Measurements from ENCODE around the gene ANKRD11. TPM values are rescaled to one million over a fixed set of nuclear protein-coding genes. Genes with fewer than 3 reads are reported as not detected.

Gene ANKRD11
- total RNA-seq, 1 donor from 2014 or later, result 178 TPM

DNA sequence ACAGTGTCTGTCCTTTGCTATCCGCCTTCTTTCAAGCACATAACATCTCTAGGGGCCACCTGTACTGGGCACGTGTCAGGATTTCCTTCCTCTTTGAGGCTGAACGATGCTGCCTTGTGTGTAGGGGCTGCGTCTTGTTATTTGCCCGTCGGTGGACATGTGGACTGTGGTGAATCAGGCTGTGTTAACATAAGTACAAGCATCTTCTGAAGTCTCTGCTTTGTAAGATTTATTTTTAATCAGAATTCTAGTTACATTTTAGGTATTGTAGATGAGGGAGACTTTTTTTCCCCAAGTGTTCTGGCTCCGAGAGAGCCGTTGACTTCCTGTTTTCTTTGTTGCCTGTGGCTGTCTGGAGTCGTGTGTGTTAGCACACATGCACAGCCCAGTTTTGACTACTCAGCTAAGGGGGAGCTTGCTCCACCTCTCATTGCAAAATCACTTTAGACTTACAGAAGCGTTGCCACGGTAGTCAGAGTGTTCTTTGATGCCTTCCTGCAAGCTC lies 43.9 kb upstream of the ANKRD11 start:
- H3K4me1 Mint-ChIP-seq (ENCODE audit: low read depth), result no peaks in the 10 kb centered on the region
- DNase-seq (ENCODE audit: low spot score, unreplicated experiment), result no peak
- TF ChIP-seq, protein P1, sequence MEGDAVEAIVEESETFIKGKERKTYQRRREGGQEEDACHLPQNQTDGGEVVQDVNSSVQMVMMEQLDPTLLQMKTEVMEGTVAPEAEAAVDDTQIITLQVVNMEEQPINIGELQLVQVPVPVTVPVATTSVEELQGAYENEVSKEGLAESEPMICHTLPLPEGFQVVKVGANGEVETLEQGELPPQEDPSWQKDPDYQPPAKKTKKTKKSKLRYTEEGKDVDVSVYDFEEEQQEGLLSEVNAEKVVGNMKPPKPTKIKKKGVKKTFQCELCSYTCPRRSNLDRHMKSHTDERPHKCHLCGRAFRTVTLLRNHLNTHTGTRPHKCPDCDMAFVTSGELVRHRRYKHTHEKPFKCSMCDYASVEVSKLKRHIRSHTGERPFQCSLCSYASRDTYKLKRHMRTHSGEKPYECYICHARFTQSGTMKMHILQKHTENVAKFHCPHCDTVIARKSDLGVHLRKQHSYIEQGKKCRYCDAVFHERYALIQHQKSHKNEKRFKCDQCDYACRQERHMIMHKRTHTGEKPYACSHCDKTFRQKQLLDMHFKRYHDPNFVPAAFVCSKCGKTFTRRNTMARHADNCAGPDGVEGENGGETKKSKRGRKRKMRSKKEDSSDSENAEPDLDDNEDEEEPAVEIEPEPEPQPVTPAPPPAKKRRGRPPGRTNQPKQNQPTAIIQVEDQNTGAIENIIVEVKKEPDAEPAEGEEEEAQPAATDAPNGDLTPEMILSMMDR (IDR thresholded peaks at IDR 0.05; ENCODE audit: unreplicated experiment), result no peak
- H3K27ac Mint-ChIP-seq, result peak overlapping the region; percentile 42
- no peaks in the 10 kb centered on the region for H3K9me3 Mint-ChIP-seq (ENCODE audit: low read depth)
- H3K27me3 Mint-ChIP-seq, result no peaks in the 10 kb centered on the region
- H3K4me3 Mint-ChIP-seq (ENCODE audit: low read depth), result no peak overlapping the region
- peaks cover 22% of the 10 kb centered on the region for H3K36me3 Mint-ChIP-seq (ENCODE audit: insufficient read depth)

DNA sequence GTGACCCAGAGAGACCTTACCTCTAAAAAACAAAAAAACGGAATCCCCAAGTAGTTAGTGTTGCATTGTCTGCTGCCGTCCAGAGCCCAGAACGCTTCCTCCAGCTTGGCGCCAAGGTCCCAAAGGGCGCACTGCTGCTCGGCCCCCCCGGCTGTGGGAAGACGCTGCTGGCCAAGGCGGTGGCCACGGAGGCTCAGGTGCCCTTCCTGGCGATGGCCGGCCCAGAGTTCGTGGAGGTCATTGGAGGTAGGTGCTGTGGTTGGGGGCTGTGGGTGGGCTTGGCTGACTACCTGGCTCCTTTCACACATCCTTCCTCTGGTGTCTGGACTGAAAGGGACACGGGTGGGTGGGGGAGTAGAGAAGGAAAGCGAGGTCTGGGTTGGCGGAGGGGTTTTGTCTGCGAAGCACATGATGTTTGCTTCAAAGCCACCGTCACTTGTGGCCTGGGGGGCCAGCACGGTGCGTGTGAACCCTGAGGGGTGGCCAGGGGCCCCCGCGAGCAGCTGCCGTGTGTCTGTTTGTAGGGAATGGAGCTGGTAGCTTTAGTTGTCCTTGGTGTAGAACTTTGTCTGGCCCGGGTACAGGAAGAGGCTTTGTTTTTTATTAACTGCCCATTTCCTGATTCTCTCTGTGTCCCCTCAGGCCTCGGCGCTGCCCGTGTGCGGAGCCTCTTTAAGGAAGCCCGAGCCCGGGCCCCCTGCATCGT lies 41.6 kb upstream of the ANKRD11 start:
- H3K36me3 Mint-ChIP-seq (ENCODE audit: insufficient read depth), result peaks cover 28% of the 10 kb centered on the region
- H3K27ac Mint-ChIP-seq, result no peak overlapping the region
- no peaks in the 10 kb centered on the region for H3K9me3 Mint-ChIP-seq (ENCODE audit: low read depth)
- no peaks in the 10 kb centered on the region for H3K4me1 Mint-ChIP-seq (ENCODE audit: low read depth)
- no peak for DNase-seq (ENCODE audit: low spot score, unreplicated experiment)
- TF ChIP-seq, protein P1 (IDR thresholded peaks at IDR 0.05; ENCODE audit: unreplicated experiment), result no peak
- H3K4me3 Mint-ChIP-seq (ENCODE audit: low read depth), result no peak overlapping the region
- no peaks in the 10 kb centered on the region for H3K27me3 Mint-ChIP-seq

DNA sequence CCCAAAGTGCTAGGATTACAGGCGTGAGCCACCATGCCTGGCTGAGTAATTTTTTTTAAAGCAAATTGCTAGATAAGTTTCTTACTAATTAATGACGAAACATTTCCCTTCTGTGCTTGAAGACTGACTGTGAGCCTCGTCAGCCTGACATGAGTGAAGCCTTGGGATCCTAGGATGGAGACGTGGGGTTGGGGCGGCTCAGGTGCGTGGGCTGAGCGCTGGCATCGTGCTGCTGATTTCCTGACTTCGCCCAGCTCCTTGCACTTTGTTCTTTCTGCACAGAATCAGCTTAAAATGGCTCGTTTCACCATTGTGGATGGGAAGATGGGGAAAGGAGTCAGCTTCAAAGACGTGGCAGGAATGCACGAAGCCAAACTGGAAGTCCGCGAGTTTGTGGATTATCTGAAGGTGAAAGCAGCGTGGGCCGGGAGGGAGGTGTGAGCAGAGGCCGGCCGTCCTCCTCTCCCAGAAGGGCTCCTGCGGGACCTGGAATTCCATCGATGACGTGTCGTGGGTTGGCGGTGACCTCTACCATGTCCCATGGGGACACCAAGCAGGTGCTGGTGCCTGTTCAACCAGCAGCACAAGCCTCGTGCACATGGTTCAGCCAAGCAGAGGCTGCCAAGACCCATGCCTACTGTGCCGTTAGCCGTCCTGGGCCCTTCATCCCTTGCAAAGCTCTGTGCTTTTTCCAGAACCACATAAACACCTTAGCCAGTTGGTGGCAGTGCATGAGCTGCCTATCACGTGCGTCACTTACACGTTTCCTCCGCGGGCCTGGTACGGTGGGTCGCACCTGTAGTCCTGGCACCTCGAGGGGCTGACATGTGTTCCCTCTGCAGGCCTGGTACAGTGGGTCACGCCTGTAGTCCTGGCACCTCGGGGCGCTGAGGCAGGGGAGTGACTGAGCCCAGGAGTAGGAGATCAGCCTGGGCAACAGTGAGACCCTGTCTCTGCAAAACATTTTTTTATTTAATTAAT lies 40.3 kb upstream of the ANKRD11 start:
- H3K36me3 Mint-ChIP-seq (ENCODE audit: insufficient read depth), result peaks cover 30% of the 10 kb centered on the region
- TF ChIP-seq, protein P1 (IDR thresholded peaks at IDR 0.05; ENCODE audit: unreplicated experiment), result no peak
- no peak overlapping the region for H3K27ac Mint-ChIP-seq

DNA sequence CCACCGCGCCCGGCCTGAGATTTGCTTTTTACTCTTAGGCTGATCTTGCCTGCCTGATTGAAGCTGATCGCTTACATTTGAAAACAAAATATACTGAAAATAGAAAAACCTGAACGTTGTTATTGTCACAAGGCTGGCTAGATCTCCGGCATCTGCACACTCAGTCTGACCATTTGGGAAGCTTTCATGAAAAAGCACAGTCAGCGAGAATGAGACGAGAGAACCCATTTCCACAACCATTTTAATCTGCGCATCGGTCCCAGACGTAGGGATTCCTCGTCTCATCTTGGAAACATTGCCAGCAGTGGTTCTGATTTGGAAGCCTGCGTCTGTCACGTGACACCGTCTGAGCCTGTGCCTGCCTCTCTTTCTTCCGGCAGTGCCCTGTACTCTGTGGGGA lies 38.7 kb upstream of the ANKRD11 start:
- H3K27ac Mint-ChIP-seq, result no peak overlapping the region
- DNase-seq (ENCODE audit: low spot score, unreplicated experiment), result no peak
- H3K9me3 Mint-ChIP-seq (ENCODE audit: low read depth), result no peaks in the 10 kb centered on the region
- peaks cover 21% of the 10 kb centered on the region for H3K36me3 Mint-ChIP-seq (ENCODE audit: insufficient read depth)
- no peak overlapping the region for H3K4me3 Mint-ChIP-seq (ENCODE audit: low read depth)
- no peaks in the 10 kb centered on the region for H3K4me1 Mint-ChIP-seq (ENCODE audit: low read depth)
- TF ChIP-seq, protein P1 (IDR thresholded peaks at IDR 0.05; ENCODE audit: unreplicated experiment), result no peak
- H3K27me3 Mint-ChIP-seq, result no peaks in the 10 kb centered on the region

More for the DNA sequence above, 40.3 kb upstream of the ANKRD11 start:
- Mint-ChIP-seq H3K4me3 (ENCODE audit: low read depth) (no peak overlapping the region), H3K9me3 (ENCODE audit: low read depth) (no peaks in the 10 kb centered on the region), H3K4me1 (ENCODE audit: low read depth) (no peaks in the 10 kb centered on the region), H3K27me3 (no peaks in the 10 kb centered on the region)
- no peak for DNase-seq (ENCODE audit: low spot score, unreplicated experiment)

All from progenitor cell of endocrine pancreas (in vitro differentiated cells).